HepG2 (cell line): Measurements from ENCODE around the gene SAMM50. TPM values are rescaled to one million over a fixed set of nuclear protein-coding genes. Genes with fewer than 3 reads are reported as not detected.

Experiments used
- ARHGAP35 ChIP-seq: sonication (generic); formaldehyde crosslinking; IDR thresholded peaks from 2 replicates; pipeline ENCODE4 v1.9.0; 2022; ENCODE audit warnings: mild to moderate bottlenecking, inconsistent platforms, moderate library complexity, missing genetic modification reagents, borderline replicate concordance
- HNRNPK ChIP-seq: fragments of 200-400 bp; formaldehyde crosslinking; IDR thresholded peaks from 2 replicates; pipeline ENCODE4 v1.6.1; 2018; ENCODE audit warnings: low read length, low read depth, moderate library complexity, mild to moderate bottlenecking; ENCODE audit not compliant: poor library complexity, severe bottlenecking
- KLF6 ChIP-seq: IDR thresholded peaks from 2 replicates; pipeline ENCODE4 v1.8.0; 2016; ENCODE audit warnings: missing biosample characterization, missing genetic modification reagents
- REL ChIP-seq: sonication (generic); formaldehyde crosslinking; conservative IDR thresholded peaks from 2 replicates; pipeline ENCODE4 v1.8.0; 2022; ENCODE audit warnings: mild to moderate bottlenecking, missing genetic modification reagents, moderate library complexity
- ZBTB38 ChIP-seq: sonication (generic); formaldehyde crosslinking; IDR thresholded peaks from 2 replicates; pipeline ENCODE4 v1.5.1; 2020; ENCODE audit warnings: mild to moderate bottlenecking, missing genetic modification reagents
- ZNF10 ChIP-seq: sonication (generic); formaldehyde crosslinking; IDR thresholded peaks from 2 replicates; pipeline ENCODE4 v1.4.0; 2020; ENCODE audit warnings: mild to moderate bottlenecking, low read depth, missing genetic modification reagents, borderline replicate concordance
- ZNF136 ChIP-seq: sonication (generic); formaldehyde crosslinking; IDR thresholded peaks from 2 replicates; pipeline ENCODE4 v1.8.1; 2022; ENCODE audit warnings: low read depth, mild to moderate bottlenecking, moderate library complexity, missing genetic modification reagents
- ZNF205 ChIP-seq: IDR thresholded peaks from 2 replicates; pipeline ENCODE4 v1.6.1; 2018; ENCODE audit warnings: missing biosample characterization, missing genetic modification reagents
- ZNF563 ChIP-seq: sonication (generic); formaldehyde crosslinking; IDR thresholded peaks from 2 replicates; pipeline ENCODE4 v1.8.0; 2022; ENCODE audit warnings: mild to moderate bottlenecking, moderate library complexity, missing genetic modification reagents
- ZNF589 ChIP-seq: sonication (generic); formaldehyde crosslinking; conservative IDR thresholded peaks from 2 replicates; pipeline ENCODE4 v1.8.0; 2022; ENCODE audit warnings: mild to moderate bottlenecking, moderate library complexity, missing genetic modification reagents
- ZNF619 ChIP-seq: sonication (generic); formaldehyde crosslinking; IDR thresholded peaks from 2 replicates; pipeline ENCODE4 v1.4.0; 2020; ENCODE audit warnings: mild to moderate bottlenecking, missing genetic modification reagents
- ZNF816 ChIP-seq: sonication (generic); formaldehyde crosslinking; IDR thresholded peaks from 2 replicates; pipeline ENCODE4 v1.8.0; 2022; ENCODE audit warnings: missing genetic modification reagents, mild to moderate bottlenecking, borderline replicate concordance
- polyA plus RNA-seq, 8 experiments: library from polyadenylated mRNA; depleted of rRNA in 3 of 8; stranded (reverse) in 7 of 8; unstranded in 1 of 8; fragments of >200 nt; fragmentation: Illumina TruSeq in 4 of 8; extraction: Trizol in 4 of 8; gene quantifications; 2 replicates each; pipeline versions ENCODE4 v1.2.1 to v1.2.3, GENCODE V29; 2011 to 2016; ENCODE audit warnings: low read depth in 4 of 8, missing spikeins in 1 of 8, mixed read lengths in 1 of 8; ENCODE audit not compliant: insufficient read depth in 1 of 8
- total RNA-seq, 5 experiments: library from RNA; depleted of rRNA; stranded (reverse); fragments of >200 nt; fragmentation: Illumina TruSeq; extraction: Trizol; gene quantifications; 2 replicates each; pipeline ENCODE4 v1.2.3, GENCODE V29; 2016; ENCODE audit warnings: low read depth in 1 of 5
- TF ChIP-seq, protein P1 (sequence below): fragments of 450-650 bp; IDR thresholded peaks from 2 replicates; pipeline ENCODE4 v1.6.1; 2017; ENCODE audit warnings: mild to moderate bottlenecking
- TF ChIP-seq, protein P2 (sequence below): sonication (generic); formaldehyde crosslinking; IDR thresholded peaks from 2 replicates; pipeline ENCODE4 v1.4.0; 2020; ENCODE audit warnings: missing genetic modification reagents; ENCODE audit errors: not compliant biosample characterization
- TF ChIP-seq, protein P3 (sequence below): sonication (generic); formaldehyde crosslinking; IDR thresholded peaks from 2 replicates; pipeline ENCODE4 v1.5.0; 2020; ENCODE audit warnings: mild to moderate bottlenecking, missing genetic modification reagents, borderline replicate concordance
- TF ChIP-seq, protein P4 (sequence below): sonication (generic); formaldehyde crosslinking; IDR thresholded peaks from 2 replicates; pipeline ENCODE4 v1.5.0; 2020; ENCODE audit warnings: missing genetic modification reagents
- TF ChIP-seq, protein P5 (sequence below): IDR thresholded peaks from 2 replicates; pipeline ENCODE4 v1.6.1; 2016; ENCODE audit warnings: missing compliant biosample characterization, missing genetic modification reagents, borderline replicate concordance

The SAMM50 gene
- total and polyA plus RNA-seq, 2 of the 13 experiments (the other 11 are each of a cell fraction or from before 2014, with no cell fraction given): 34.7 to 63.4 TPM

DNA sequence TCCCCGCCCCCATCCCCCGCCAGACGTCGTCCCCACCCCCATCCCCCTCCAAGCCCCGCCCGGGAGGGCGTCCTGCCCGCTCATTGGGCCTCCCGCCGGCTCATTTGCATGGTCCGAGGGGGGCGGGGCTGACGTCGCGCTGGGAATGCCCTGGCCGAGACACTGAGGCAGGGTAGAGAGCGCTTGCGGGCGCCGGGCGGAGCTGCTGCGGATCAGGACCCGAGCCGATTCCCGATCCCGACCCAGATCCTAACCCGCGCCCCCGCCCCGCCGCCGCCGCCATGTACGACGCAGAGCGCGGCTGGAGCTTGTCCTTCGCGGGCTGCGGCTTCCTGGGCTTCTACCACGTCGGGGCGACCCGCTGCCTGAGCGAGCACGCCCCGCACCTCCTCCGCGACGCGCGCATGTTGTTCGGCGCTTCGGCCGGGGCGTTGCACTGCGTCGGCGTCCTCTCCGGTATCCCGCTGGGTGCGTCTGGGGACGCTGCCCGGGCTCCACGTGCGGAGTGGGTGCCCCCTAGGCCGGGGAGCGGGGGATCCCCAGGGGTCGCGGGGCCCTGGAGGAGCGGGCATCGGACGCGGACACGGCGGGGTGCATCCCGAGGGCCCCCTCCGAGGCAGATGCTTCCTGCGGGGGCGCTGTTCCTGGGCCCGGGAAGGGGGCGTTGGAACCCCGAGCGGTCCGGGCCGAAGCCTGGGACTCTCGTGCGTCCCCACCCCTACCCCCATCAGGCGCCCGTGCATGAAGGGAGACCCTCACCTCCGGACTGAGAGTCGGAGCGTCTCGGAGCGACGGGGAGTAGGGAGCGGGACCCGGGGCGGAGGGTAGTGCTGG lies 31.4 kb upstream of the SAMM50 start, which contains the start of gene PNPLA3 (continued):
- TF ChIP-seq, protein P1, sequence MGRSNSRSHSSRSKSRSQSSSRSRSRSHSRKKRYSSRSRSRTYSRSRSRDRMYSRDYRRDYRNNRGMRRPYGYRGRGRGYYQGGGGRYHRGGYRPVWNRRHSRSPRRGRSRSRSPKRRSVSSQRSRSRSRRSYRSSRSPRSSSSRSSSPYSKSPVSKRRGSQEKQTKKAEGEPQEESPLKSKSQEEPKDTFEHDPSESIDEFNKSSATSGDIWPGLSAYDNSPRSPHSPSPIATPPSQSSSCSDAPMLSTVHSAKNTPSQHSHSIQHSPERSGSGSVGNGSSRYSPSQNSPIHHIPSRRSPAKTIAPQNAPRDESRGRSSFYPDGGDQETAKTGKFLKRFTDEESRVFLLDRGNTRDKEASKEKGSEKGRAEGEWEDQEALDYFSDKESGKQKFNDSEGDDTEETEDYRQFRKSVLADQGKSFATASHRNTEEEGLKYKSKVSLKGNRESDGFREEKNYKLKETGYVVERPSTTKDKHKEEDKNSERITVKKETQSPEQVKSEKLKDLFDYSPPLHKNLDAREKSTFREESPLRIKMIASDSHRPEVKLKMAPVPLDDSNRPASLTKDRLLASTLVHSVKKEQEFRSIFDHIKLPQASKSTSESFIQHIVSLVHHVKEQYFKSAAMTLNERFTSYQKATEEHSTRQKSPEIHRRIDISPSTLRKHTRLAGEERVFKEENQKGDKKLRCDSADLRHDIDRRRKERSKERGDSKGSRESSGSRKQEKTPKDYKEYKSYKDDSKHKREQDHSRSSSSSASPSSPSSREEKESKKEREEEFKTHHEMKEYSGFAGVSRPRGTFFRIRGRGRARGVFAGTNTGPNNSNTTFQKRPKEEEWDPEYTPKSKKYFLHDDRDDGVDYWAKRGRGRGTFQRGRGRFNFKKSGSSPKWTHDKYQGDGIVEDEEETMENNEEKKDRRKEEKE: no peak
- TF ChIP-seq ARHGAP35: peak; percentile 65; the same call in 1 of the 2 replicates
- TF ChIP-seq ZNF816: no peak
- TF ChIP-seq, protein P2, sequence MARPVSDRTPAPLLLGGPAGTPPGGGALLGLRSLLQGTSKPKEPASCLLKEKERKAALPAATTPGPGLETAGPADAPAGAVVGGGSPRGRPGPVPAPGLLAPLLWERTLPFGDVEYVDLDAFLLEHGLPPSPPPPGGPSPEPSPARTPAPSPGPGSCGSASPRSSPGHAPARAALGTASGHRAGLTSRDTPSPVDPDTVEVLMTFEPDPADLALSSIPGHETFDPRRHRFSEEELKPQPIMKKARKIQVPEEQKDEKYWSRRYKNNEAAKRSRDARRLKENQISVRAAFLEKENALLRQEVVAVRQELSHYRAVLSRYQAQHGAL (CRISPR knock-in tag): peak; percentile 53
- TF ChIP-seq, protein P3, sequence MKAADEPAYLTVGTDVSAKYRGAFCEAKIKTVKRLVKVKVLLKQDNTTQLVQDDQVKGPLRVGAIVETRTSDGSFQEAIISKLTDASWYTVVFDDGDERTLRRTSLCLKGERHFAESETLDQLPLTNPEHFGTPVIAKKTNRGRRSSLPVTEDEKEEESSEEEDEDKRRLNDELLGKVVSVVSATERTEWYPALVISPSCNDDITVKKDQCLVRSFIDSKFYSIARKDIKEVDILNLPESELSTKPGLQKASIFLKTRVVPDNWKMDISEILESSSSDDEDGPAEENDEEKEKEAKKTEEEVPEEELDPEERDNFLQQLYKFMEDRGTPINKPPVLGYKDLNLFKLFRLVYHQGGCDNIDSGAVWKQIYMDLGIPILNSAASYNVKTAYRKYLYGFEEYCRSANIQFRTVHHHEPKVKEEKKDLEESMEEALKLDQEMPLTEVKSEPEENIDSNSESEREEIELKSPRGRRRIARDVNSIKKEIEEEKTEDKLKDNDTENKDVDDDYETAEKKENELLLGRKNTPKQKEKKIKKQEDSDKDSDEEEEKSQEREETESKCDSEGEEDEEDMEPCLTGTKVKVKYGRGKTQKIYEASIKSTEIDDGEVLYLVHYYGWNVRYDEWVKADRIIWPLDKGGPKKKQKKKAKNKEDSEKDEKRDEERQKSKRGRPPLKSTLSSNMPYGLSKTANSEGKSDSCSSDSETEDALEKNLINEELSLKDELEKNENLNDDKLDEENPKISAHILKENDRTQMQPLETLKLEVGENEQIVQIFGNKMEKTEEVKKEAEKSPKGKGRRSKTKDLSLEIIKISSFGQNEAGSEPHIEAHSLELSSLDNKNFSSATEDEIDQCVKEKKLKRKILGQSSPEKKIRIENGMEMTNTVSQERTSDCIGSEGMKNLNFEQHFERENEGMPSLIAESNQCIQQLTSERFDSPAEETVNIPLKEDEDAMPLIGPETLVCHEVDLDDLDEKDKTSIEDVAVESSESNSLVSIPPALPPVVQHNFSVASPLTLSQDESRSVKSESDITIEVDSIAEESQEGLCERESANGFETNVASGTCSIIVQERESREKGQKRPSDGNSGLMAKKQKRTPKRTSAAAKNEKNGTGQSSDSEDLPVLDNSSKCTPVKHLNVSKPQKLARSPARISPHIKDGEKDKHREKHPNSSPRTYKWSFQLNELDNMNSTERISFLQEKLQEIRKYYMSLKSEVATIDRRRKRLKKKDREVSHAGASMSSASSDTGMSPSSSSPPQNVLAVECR: peak; percentile 91
- TF ChIP-seq ZNF589: no peak; the same call in 1 of the 2 replicates
- TF ChIP-seq ZNF205: 0 out of 2 replicates have a peak, but pooled peaks have one; percentile 20
- TF ChIP-seq ZNF619 (CRISPR knock-in tag): no peak
- TF ChIP-seq, protein P4, sequence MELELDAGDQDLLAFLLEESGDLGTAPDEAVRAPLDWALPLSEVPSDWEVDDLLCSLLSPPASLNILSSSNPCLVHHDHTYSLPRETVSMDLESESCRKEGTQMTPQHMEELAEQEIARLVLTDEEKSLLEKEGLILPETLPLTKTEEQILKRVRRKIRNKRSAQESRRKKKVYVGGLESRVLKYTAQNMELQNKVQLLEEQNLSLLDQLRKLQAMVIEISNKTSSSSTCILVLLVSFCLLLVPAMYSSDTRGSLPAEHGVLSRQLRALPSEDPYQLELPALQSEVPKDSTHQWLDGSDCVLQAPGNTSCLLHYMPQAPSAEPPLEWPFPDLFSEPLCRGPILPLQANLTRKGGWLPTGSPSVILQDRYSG (CRISPR knock-in tag): 0 out of 2 replicates have a peak, but pooled peaks have one; percentile 66
- TF ChIP-seq ZBTB38 (CRISPR knock-in tag): peak; percentile 74; the same call in 1 of the 2 replicates
- TF ChIP-seq ZNF136 (CRISPR knock-in tag): 0 out of 2 replicates have a peak, but pooled peaks have one; percentile 48
- TF ChIP-seq ZNF10: no peak
- peak; percentile 97 for TF ChIP-seq ZNF563
- no peak; the same call in 1 of the 2 replicates for TF ChIP-seq REL (CRISPR knock-in tag)
- TF ChIP-seq KLF6 (CRISPR knock-in tag): no peak
- TF ChIP-seq HNRNPK: peak; percentile 41
- TF ChIP-seq, protein P5, sequence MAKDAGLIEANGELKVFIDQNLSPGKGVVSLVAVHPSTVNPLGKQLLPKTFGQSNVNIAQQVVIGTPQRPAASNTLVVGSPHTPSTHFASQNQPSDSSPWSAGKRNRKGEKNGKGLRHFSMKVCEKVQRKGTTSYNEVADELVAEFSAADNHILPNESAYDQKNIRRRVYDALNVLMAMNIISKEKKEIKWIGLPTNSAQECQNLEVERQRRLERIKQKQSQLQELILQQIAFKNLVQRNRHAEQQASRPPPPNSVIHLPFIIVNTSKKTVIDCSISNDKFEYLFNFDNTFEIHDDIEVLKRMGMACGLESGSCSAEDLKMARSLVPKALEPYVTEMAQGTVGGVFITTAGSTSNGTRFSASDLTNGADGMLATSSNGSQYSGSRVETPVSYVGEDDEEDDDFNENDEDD (CRISPR knock-in tag): peak; percentile 23; the same call in 1 of the 2 replicates
